ENCODE data around the gene AXIN2.

- TF ChIP-seq EZH2phosphoT487 (IDR thresholded peaks at IDR 0.05; ENCODE audit: insufficient read depth, low read depth) (no peak), EZH2 (IDR thresholded peaks at IDR 0.05; ENCODE audit: insufficient read depth, poor library complexity, severe bottlenecking) (no peak)
These were observed 79.2 kb downstream of the AXIN2 start for GRCh38 chr17:65482201-65482600.
